Vagina (tissue), 2 donors: ENCODE results near the gene DMAC2L.
"Not testable (repeated sequence)": the region's sequence is repeated elsewhere in the genome, so short reads cannot be mapped to it uniquely, and the experiment has no call there.

Source experiments
- CTCF ChIP-seq, 3 experiments: fragments of 450-650 bp in 2 of 3; fragments of 200-600 bp in 1 of 3; sonication (generic) in 1 of 3; IDR thresholded peaks; one replicate each; pipeline ENCODE4 v1.5.1; 2017 to 2019; ENCODE audit warnings: antibody characterized with exemption in 3 of 3, mild to moderate bottlenecking in 2 of 3, moderate library complexity in 2 of 3
- POLR2A ChIP-seq, 2 donors: fragments of 450-650 bp; IDR thresholded peaks; one replicate each; pipeline ENCODE4 v1.6.1; 2017; ENCODE audit warnings: antibody characterized with exemption in 2 of 2, mild to moderate bottlenecking in 2 of 2, moderate library complexity in 2 of 2

GRCh38 chr14:50356283-50356682 is 44.2 kb downstream of the DMAC2L start:
- not testable (repeated sequence) for TF ChIP-seq POLR2A, CTCF (IDR thresholded peaks at IDR 0.05)
